ENCODE data around the gene PLA2G2C. TPM values are rescaled to one million over a fixed set of nuclear protein-coding genes. Genes with fewer than 3 reads are reported as not detected.

PLA2G2C gene
- total RNA-seq, 4 donors from 2014 or later, result not detected

DNA sequence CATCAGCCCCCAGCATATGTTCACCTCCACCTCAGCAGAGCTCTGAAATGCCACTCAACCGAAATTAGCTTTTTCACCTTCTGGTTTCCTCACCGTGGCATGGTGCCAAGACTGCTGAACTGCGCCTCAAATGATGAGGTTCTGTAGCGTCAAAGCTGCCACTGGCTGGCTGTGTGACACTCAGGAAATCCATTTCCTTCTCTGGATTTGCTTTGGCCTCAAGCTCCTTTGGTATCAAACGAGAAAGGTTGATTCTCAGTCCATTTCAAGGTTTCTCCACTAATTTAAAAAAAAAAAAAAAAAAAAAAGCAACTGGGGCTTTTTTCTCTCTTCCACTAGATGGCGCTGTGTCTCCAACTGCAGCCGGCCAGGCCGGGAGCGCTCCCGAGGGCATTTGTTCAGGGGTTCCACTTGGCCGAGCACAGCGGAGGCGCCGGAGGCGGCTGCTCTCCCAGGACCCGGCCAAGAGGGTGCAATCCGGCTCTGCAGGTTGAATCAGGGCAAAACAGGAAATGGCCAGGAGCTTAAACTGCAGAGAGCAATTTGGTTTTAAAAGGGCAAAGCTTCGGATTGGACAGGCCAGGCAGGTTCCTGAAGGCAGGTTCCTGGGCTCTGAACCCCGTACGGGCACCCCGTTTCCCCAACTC is 26.5 kb upstream of the PLA2G2C start:
- H3K4me1 ChIP-seq, result peaks cover 0 to 11% (median 6%) of the 10 kb centered on the region in 4 donors
- peaks cover 0 to 39% of the 10 kb centered on the region in 2 donors for H3K27me3 ChIP-seq
- no peak overlapping the region for H3K4me3 ChIP-seq
- WGBS, 2 donors, result 4 to 5% methylated on average over 21 of the region's 21 CpGs
- H3K9me3 ChIP-seq, result no peaks in the 10 kb centered on the region
- no peak for TF ChIP-seq EP300 (IDR thresholded peaks at IDR 0.05)
- TF ChIP-seq, protein P1, sequence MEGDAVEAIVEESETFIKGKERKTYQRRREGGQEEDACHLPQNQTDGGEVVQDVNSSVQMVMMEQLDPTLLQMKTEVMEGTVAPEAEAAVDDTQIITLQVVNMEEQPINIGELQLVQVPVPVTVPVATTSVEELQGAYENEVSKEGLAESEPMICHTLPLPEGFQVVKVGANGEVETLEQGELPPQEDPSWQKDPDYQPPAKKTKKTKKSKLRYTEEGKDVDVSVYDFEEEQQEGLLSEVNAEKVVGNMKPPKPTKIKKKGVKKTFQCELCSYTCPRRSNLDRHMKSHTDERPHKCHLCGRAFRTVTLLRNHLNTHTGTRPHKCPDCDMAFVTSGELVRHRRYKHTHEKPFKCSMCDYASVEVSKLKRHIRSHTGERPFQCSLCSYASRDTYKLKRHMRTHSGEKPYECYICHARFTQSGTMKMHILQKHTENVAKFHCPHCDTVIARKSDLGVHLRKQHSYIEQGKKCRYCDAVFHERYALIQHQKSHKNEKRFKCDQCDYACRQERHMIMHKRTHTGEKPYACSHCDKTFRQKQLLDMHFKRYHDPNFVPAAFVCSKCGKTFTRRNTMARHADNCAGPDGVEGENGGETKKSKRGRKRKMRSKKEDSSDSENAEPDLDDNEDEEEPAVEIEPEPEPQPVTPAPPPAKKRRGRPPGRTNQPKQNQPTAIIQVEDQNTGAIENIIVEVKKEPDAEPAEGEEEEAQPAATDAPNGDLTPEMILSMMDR (IDR thresholded peaks at IDR 0.05), result peak; percentile 40 to 83 (median 65)
- H3K36me3 ChIP-seq, result no peaks in the 10 kb centered on the region
- no peak overlapping the region for H3K27ac ChIP-seq
- peak in 1 of 2 donors; percentile 20 for DNase-seq (ENCODE audit: low spot score in 2 of 2)

DNA sequence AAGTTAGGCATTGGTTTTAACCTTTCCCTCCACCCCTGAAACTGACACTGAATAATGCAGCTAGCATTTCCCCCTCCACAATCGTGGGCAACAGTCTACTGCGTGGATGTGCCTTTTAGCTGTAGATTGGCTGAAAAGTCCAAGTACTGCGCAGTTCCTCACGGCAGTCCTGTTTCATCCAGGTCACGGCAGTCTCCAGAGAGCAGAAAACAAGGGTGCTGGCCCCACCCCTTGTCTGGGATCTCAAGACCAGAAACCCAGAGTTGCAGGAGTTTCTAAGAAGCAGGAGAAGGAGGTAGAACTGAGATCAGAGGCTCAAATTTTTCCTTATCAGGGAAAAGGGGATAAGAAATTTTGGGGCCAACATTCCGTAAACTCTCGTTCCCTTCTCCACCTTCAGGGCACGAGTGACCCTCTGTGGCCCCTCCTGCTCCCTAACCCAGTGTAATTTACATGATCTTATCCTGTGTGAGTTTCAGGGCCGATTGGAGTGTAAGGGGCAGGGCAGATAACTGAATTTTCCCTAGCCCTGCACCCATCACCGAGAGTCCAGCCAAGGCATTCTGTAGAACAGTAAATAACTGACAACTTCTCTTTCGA is 25.9 kb upstream of the PLA2G2C start:
- DNase-seq (ENCODE audit: low spot score in 2 of 2), result no peak
- Histone ChIP-seq H3K4me1 (peaks cover 0 to 11% (median 6%) of the 10 kb centered on the region in 4 donors), H3K36me3 (no peaks in the 10 kb centered on the region), H3K27ac (no peak overlapping the region), H3K4me3 (no peak overlapping the region), H3K9me3 (no peaks in the 10 kb centered on the region), H3K27me3 (peaks cover 0 to 38% of the 10 kb centered on the region in 2 donors)
- WGBS, 2 donors, result 59 to 62% methylated on average over 11 of the region's 11 CpGs
- TF ChIP-seq POLR2A (IDR thresholded peaks at IDR 0.05) (no peak), EP300 (IDR thresholded peaks at IDR 0.05) (no peak)
- TF ChIP-seq, protein P1 (IDR thresholded peaks at IDR 0.05), result no peak

DNA sequence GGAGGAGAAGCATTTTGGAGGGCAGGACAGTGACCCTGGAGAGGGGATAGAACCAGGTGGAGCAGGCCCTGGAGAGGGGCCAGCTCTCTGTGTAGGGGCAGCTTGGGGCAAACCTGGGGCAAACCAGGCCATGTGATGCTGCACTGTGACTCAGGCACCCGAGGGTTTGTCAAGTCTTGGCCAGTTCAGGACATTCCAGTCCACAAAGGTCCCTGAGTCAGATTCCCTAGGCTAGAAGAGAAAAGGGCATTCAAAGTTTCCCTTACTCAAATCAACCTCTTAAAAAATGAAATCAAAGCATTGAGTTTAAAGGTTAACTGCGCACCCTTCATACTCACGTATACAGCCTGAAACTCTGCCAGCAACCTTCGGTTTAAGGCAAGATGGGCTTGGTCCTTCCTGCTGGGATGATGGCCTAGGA is 25.2 kb upstream of the PLA2G2C start:
- H3K9me3 ChIP-seq, result no peaks in the 10 kb centered on the region
- no peak overlapping the region for H3K27ac ChIP-seq
- 34 to 37% methylated on average over 4 of the region's 4 CpGs for WGBS, 2 donors
- H3K27me3 ChIP-seq, result peaks cover 0 to 36% of the 10 kb centered on the region in 2 donors
- TF ChIP-seq EP300 (IDR thresholded peaks at IDR 0.05), result no peak
- no peak for TF ChIP-seq POLR2A (IDR thresholded peaks at IDR 0.05)
- TF ChIP-seq, protein P1 (IDR thresholded peaks at IDR 0.05), result no peak
- no peak for DNase-seq (ENCODE audit: low spot score in 2 of 2)
- H3K36me3 ChIP-seq, result no peaks in the 10 kb centered on the region
- peaks cover 0 to 11% (median 6%) of the 10 kb centered on the region in 4 donors for H3K4me1 ChIP-seq
- H3K4me3 ChIP-seq, result no peak overlapping the region

DNA sequence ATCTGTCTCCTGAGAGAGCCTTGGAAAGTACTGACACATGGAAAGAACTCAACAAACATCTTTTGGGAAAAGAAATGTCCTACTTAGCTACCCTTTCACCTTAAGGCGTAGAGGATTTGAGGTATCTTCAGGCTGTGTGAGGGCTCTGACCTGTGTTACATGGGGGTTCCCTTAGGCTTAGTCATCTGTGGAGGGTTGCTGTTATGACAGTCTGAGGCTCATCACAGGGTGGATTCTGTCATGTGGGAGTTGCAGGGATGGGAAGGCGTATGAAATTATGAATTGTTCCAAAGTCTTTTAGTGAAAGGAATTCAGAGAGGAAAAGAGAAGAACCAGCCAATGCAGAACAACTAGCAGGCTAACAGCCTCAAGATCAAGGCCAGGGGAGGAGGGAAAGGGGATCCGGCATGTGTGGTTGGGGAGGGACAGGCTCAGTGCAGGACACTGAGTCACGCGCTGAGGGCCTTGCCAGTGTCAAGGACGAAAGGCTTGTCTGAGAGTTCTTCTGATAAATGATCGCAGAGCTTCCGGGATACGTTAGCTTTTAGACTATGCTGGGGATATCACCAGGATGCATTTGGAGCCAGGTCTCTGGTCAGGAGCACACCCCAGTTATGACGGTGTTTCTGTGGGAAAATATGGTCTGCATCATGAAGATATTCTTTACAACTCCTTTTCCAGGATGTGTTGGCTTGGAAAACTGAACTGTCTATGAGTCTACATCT is 24.6 kb upstream of the PLA2G2C start:
- Histone ChIP-seq H3K27me3 (peaks cover 0 to 31% of the 10 kb centered on the region in 2 donors), H3K4me3 (no peak overlapping the region), H3K9me3 (no peaks in the 10 kb centered on the region), H3K36me3 (no peaks in the 10 kb centered on the region), H3K4me1 (peaks cover 0 to 11% (median 6%) of the 10 kb centered on the region in 4 donors), H3K27ac (no peak overlapping the region)
- TF ChIP-seq, protein P1 (IDR thresholded peaks at IDR 0.05), result no peak
- TF ChIP-seq POLR2A (IDR thresholded peaks at IDR 0.05) (no peak), EP300 (IDR thresholded peaks at IDR 0.05) (no peak)
- WGBS, 2 donors, result 71 to 73% methylated on average over 10 of the region's 10 CpGs
- DNase-seq (ENCODE audit: low spot score in 2 of 2), result no peak

DNA sequence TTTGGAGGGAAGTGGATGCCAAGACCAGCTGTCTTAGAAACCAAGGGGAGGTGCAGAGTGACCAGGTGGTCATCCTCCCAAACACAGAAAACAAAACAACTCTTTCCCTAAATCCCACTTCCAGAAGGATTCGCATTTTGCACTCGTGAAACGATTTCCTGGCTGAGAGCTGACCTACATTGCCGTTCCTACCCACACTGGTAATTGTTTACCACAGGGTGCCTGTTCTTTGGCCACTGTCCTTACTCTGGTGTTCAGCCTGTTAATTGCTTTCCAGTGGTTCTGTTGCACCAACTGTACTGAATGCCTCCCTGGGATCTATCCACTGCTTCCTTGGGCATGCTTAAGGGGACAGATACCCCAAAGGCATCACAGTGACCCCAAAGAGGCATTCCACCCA is 23.2 kb upstream of the PLA2G2C start:
- TF ChIP-seq EP300 (IDR thresholded peaks at IDR 0.05) (no peak), POLR2A (IDR thresholded peaks at IDR 0.05) (no peak)
- TF ChIP-seq, protein P1 (IDR thresholded peaks at IDR 0.05), result no peak
- Histone ChIP-seq H3K4me1 (peaks cover 0 to 11% (median 6%) of the 10 kb centered on the region in 4 donors), H3K9me3 (no peaks in the 10 kb centered on the region), H3K4me3 (no peak overlapping the region), H3K36me3 (no peaks in the 10 kb centered on the region), H3K27ac (no peak overlapping the region), H3K27me3 (peaks cover 0 to 17% of the 10 kb centered on the region in 2 donors)
- WGBS, 2 donors, result 61 to 80% methylated on average over 4 of the region's 4 CpGs
- DNase-seq (ENCODE audit: low spot score in 2 of 2), result no peak
